ENCODE results near the gene FGGY.
"Not testable (repeated sequence)": the region's sequence is repeated elsewhere in the genome, so short reads cannot be mapped to it uniquely, and the experiment has no call there.

Gene FGGY

DNA sequence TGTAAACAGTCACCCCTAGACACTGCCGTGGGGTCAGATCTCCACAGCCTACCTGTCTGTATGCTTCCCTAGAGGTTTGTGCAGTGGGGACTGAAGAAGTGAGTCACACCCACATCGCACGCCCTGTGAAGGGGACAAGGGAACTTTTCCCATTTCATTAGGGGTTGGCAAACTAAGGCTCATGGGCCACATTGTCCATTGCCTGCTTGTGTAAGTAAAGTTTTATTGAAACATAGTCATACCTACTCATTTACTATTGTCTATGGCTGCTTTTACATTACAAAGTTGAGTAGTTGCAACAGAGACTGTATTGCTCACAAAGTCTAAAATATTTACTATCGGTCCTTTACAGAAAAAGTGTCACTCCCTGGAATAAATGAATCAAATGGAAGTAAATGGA lies 2.5 kb upstream of the FGGY start:
- Mint-ChIP-seq H3K9me3 (no peaks in the 10 kb centered on the region), H3K27me3 (no peaks in the 10 kb centered on the region), H3K4me1 (peaks cover 36 to 66% of the 10 kb centered on the region in 2 donors), H3K4me3 (no peak overlapping the region), H3K27ac (no peak overlapping the region), H3K36me3 (peaks cover 4 to 10% of the 10 kb centered on the region in 2 donors)
- ATAC-seq (replicated peaks) (no peak), DNase-seq (no peak)

DNA sequence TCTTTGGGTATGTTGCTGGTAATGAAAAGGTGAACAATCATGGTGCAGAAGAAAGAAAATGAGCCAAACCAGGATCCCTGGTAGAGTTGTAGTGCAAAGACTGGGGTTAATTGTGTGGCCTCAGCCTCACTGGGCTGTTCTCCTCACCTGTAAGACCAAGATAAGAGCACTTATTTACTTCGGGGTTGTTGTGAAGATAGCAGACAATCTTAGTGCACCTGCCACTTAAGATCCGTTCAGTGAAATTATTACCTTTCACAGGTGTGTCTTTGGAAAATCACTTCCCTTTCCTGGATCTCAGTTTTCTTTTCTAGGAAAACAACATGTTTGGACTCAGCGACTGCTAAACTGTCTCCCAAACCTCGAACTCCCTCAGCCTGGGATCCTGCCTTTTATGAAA lies 1.3 kb upstream of the FGGY start:
- H3K27ac Mint-ChIP-seq = no peak overlapping the region
- H3K27me3 Mint-ChIP-seq = no peaks in the 10 kb centered on the region
- H3K4me3 Mint-ChIP-seq = peak overlapping the region; percentile 94 to 95
- peaks cover 0 to 4% of the 10 kb centered on the region in 2 donors for H3K9me3 Mint-ChIP-seq
- ATAC-seq (replicated peaks) = no peak
- DNase-seq = no peak
- peaks cover 4 to 10% of the 10 kb centered on the region in 2 donors for H3K36me3 Mint-ChIP-seq
- peaks cover 32 to 54% of the 10 kb centered on the region in 2 donors for H3K4me1 Mint-ChIP-seq

DNA sequence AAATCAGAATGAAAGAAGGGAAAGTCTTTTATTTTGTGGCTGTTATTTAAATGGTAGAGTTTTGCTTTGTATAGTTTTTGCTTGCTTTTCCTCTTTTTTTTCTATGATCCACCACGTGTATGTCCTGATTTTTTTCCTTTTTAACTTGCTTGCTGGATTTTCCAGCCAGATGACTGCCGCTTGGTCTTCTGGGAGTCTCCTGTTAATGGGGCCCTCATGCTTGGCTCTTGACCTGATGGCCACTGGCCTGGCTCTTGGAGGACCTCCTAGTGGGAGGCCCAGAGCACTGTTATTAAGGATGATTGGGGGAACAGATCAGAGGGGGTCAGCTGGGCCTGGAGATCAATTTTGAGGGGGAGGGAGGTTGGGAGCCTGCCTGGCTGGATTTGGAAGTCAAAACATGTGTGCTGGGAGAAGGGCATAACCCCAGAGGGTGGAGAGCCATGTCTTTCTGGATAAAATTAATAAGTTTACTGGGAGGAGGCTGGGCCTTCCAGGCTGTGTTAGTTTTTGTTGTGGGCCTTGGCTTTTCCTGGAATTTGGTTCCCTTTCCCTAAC lies 1.2 kb downstream of the FGGY start:
- H3K9me3 Mint-ChIP-seq = peaks cover 3 to 9% of the 10 kb centered on the region in 2 donors
- peak overlapping the region; percentile 94 to 95 for H3K4me3 Mint-ChIP-seq
- peaks cover 15 to 29% of the 10 kb centered on the region in 2 donors for H3K4me1 Mint-ChIP-seq
- ATAC-seq (replicated peaks) = no peak
- H3K27me3 Mint-ChIP-seq = no peaks in the 10 kb centered on the region
- H3K36me3 Mint-ChIP-seq = peaks cover 11 to 19% of the 10 kb centered on the region in 2 donors
- peak overlapping the region; percentile 98 for H3K27ac Mint-ChIP-seq
- DNase-seq = no peak

- Mint-ChIP-seq H3K27ac (no peak overlapping the region), H3K9me3 (peaks cover 3 to 9% of the 10 kb centered on the region in 2 donors), H3K4me3 (no peak overlapping the region), H3K4me1 (peaks cover 15 to 22% of the 10 kb centered on the region in 2 donors), H3K27me3 (no peaks in the 10 kb centered on the region), H3K36me3 (peaks cover 11 to 21% of the 10 kb centered on the region in 2 donors)
- no peak for DNase-seq
- ATAC-seq (replicated peaks) = no peak
Observed at GRCh38 chr1:59298710-59299346, 1.9 kb downstream of the FGGY start.

DNA sequence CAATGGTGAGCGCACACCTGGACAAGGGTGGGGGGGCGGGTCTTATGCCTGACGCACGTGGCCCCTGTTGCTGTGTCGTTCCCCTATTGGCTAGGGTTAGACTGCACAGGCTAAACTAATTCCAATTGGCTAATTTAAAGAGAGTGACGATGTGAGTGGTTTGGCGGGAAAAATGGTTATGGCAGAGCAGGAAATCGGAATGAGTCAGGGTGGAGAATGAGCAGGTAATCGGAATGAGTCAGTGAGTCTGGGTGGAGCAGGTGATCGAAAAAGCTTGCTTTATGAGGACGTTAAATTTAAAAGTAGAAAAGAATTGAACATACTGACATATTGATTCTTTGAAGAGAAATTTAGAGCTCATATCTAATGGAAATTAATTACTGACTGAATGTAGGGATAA lies 2.8 kb downstream of the FGGY start:
- Mint-ChIP-seq H3K36me3 (peaks cover 18 to 29% of the 10 kb centered on the region in 2 donors), H3K9me3 (peaks cover 5 to 16% of the 10 kb centered on the region in 2 donors), H3K4me1 (peaks cover 15 to 21% of the 10 kb centered on the region in 2 donors)
- ATAC-seq (replicated peaks); H3K27me3 Mint-ChIP-seq; DNase-seq; H3K4me3 Mint-ChIP-seq; H3K27ac Mint-ChIP-seq: not testable (repeated sequence)

DNA sequence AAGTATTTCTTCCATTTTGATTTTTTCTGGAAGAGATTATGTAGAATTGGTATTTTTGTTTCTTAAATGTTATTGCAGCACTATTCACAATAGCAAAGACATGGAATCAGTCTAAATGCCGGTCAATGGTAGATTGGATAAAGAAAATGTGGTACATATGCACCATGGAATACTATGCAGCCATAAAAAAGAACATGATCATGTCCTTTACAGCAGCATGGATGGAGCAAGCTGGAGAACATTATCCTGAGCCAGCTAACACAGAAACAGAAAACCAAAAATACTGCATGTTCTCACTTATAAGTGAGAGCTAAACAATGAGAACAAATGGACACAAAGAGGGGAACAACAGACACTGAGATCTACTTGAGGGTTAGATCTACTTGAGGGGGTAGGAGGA lies 5.4 kb downstream of the FGGY start:
- Mint-ChIP-seq H3K36me3 (peaks cover 28 to 47% of the 10 kb centered on the region in 2 donors), H3K27ac (no peak overlapping the region), H3K4me1 (peaks cover 13 to 20% of the 10 kb centered on the region in 2 donors), H3K27me3 (no peaks in the 10 kb centered on the region), H3K9me3 (peaks cover 14 to 28% of the 10 kb centered on the region in 2 donors), H3K4me3 (no peak overlapping the region)
- DNase-seq = no peak
- ATAC-seq (replicated peaks) = no peak

GRCh38 chr1:59302871-59303270 lies 6.0 kb downstream of the FGGY start:
- Mint-ChIP-seq H3K4me1 (peaks cover 12 to 15% of the 10 kb centered on the region in 2 donors), H3K27ac (no peak overlapping the region), H3K27me3 (no peaks in the 10 kb centered on the region), H3K36me3 (peaks cover 29 to 50% of the 10 kb centered on the region in 2 donors), H3K4me3 (no peak overlapping the region), H3K9me3 (peaks cover 14 to 28% of the 10 kb centered on the region in 2 donors)
- no peak for ATAC-seq (replicated peaks)
- no peak for DNase-seq

DNA sequence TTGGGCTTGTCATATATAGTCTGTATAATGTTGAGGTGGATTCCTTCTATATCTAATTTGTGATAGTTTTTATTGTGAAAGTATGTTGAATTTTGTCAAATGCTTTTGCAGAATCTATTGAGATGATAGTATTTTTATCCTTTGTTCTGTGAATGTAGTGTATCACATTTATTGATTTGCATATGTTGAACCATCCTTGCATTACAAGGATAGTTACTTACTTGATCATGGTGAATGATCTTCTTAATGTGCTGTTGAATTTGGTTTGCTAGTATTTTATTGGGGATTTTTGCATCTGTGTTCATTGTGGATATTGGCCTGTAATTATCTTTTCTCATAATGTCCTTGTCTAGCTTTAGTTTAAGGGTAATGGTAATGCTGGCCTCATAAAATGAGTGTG lies 8.3 kb downstream of the FGGY start:
- ATAC-seq (replicated peaks) (no peak), DNase-seq (no peak)
- Mint-ChIP-seq H3K4me3 (no peak overlapping the region), H3K36me3 (peaks cover 28 to 41% of the 10 kb centered on the region in 2 donors), H3K9me3 (peaks cover 14 to 24% of the 10 kb centered on the region in 2 donors), H3K27ac (no peak overlapping the region), H3K27me3 (no peaks in the 10 kb centered on the region), H3K4me1 (peaks cover 1 to 11% of the 10 kb centered on the region in 2 donors)

DNA sequence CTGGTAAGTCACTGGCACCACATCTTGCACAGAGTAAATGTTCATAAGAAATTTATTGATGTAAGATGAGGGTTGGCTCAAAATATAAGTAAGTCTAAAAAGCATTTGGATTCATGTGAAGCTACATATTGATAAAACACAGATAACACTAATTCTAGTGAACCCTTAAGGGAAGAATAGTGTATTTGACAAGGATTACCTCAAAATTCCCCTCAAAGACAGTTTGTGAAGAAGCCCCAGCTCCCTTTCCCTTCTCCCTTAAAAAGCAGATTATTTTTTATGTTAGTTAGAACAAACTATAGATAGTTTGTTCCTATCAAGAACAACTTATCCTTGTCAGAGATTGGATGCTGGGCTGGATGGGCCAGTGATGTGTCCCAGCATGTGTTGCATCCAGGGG lies 10.7 kb downstream of the FGGY start:
- Mint-ChIP-seq H3K27me3 (no peaks in the 10 kb centered on the region), H3K27ac (no peak overlapping the region), H3K4me1 (peaks cover 3 to 11% of the 10 kb centered on the region in 2 donors), H3K9me3 (peaks cover 16 to 24% of the 10 kb centered on the region in 2 donors), H3K36me3 (peaks cover 27 to 44% of the 10 kb centered on the region in 2 donors), H3K4me3 (no peak overlapping the region)
- DNase-seq (no peak), ATAC-seq (replicated peaks) (no peak)

- H3K36me3 Mint-ChIP-seq = peaks cover 29 to 45% of the 10 kb centered on the region in 2 donors
- DNase-seq (no peak), ATAC-seq (replicated peaks) (no peak)
- no peak overlapping the region for H3K27ac Mint-ChIP-seq
- peaks cover 16 to 24% of the 10 kb centered on the region in 2 donors for H3K9me3 Mint-ChIP-seq
- H3K27me3 Mint-ChIP-seq = no peaks in the 10 kb centered on the region
- no peak overlapping the region for H3K4me3 Mint-ChIP-seq
- H3K4me1 Mint-ChIP-seq = peaks cover 3 to 11% of the 10 kb centered on the region in 2 donors
Observed at GRCh38 chr1:59308839-59309238, 11.9 kb downstream of the FGGY start.

DNA sequence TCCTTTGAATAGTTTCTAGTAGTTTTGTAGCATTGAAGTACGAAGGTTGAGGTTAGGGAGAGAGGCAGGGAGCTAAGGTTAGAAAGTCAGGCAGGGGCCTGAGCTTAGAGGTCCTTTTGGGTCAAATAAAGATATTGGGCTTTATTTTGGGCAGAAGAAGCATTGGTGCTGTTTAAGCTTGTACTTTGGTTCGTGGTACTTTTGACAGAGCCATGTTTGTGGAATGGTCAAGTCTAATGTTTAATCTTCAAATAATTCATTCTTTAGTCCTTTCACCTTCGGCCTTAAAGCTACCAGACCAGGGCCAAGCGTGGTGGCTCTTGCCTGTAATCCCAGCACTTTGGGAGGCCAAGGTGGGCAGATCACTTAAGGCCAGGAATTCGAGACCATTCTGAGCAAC lies 12.5 kb downstream of the FGGY start:
- H3K9me3 Mint-ChIP-seq = peaks cover 14 to 19% of the 10 kb centered on the region in 2 donors
- DNase-seq = no peak
- peaks cover 25 to 40% of the 10 kb centered on the region in 2 donors for H3K36me3 Mint-ChIP-seq
- no peak for ATAC-seq (replicated peaks)
- H3K27ac Mint-ChIP-seq = no peak overlapping the region
- no peak overlapping the region for H3K4me3 Mint-ChIP-seq
- H3K4me1 Mint-ChIP-seq = peaks cover 3 to 11% of the 10 kb centered on the region in 2 donors
- H3K27me3 Mint-ChIP-seq = no peaks in the 10 kb centered on the region

DNA sequence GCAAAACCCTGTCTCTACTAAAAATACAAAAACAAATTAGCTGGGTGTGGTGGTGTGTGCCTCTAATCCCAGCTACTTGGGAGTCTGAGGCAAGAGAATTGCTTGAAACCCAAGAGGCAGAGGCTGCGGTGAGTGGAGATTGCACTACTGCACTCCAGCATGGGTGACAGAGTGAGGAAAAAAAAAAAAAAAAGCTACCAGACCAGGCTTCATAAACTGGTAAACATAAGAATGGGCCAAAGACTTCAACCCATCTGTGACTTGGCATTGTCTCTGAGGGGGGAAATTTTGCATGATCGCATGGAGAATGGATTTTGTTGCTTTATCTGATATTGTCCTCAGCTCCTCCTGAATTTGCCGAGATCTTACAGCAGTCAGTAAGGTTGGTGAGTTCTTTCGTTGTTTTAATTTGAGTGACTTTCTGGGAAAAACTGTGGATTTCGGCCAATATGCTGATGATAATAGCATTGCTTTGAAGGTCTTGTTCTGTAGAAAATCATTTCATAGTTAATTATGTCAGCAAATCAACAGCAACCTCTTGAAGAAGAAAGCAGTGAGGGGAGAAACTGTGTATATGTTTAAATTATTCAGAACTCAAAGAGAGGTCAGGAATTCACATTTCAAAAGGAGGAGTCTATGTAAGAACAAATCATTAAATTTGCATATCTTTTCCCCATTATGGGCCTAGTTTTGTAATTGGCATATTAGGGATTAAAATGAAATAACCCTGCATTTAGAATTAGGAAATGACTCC lies 13.1 kb downstream of the FGGY start:
- DNase-seq (no peak), ATAC-seq (replicated peaks) (no peak)
- Mint-ChIP-seq H3K27me3 (no peaks in the 10 kb centered on the region), H3K4me1 (peaks cover 3 to 14% of the 10 kb centered on the region in 2 donors), H3K9me3 (peaks cover 13% of the 10 kb centered on the region in 2 donors), H3K36me3 (peaks cover 22 to 35% of the 10 kb centered on the region in 2 donors), H3K27ac (no peak overlapping the region), H3K4me3 (no peak overlapping the region)

DNA sequence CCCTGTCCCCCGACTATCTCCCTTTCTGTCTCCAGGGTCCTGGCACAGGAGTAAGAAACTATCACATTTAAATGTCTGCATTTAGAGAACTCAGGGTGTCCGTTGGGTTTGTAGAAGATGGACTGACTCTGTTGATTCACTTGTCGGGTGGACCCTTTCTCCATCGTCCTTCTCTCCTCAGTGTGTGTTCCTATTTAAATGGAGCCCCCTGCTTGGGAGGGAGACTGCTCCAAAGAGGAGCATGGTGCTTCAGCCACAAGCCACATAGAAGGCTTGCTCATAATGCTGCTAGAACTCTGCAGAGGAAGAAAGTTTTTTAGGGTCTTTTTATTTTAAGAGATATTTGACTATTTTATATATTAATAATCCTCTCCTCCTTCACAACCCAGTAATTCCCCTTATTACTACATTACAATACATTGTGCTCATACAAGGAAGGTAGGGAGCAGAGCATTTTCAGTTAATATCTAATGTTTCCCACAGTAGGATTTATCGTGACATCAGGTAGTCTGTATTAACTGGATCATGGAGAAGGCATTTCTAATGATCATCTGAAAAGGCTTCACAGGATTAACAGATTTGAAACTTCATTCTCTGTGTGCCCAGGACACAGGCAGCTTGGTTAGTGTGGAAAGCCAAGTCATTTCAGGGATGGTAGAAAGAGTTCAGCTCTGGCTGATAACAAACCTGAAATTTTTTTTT lies 13.8 kb downstream of the FGGY start:
- no peak for ATAC-seq (replicated peaks)
- peaks cover 19 to 30% of the 10 kb centered on the region in 2 donors for H3K36me3 Mint-ChIP-seq
- no peak overlapping the region for H3K27ac Mint-ChIP-seq

More for the DNA sequence above, 13.8 kb downstream of the FGGY start:
- Mint-ChIP-seq H3K9me3 (peaks cover 7 to 9% of the 10 kb centered on the region in 2 donors), H3K27me3 (no peaks in the 10 kb centered on the region), H3K4me1 (peaks cover 9 to 22% of the 10 kb centered on the region in 2 donors), H3K4me3 (no peak overlapping the region)
- no peak for DNase-seq

Measured in stimulated activated naive B cell treated with anti-CD40 and anti-IgM and Interleukin-4, amounts not matched to agents 10 μg/mL and 1 μg/mL and 100 μg/mL, for 72 hours (primary cell).